ENCODE results near the gene COL26A1. TPM values are rescaled to one million over a fixed set of nuclear protein-coding genes. Genes with fewer than 3 reads are reported as not detected.
"Not testable (repeated sequence)": the region's sequence is repeated elsewhere in the genome, so short reads cannot be mapped to it uniquely, and the experiment has no call there.

Gene COL26A1
- polyA plus RNA-seq, 1 experiment, result 0.48 TPM

DNA sequence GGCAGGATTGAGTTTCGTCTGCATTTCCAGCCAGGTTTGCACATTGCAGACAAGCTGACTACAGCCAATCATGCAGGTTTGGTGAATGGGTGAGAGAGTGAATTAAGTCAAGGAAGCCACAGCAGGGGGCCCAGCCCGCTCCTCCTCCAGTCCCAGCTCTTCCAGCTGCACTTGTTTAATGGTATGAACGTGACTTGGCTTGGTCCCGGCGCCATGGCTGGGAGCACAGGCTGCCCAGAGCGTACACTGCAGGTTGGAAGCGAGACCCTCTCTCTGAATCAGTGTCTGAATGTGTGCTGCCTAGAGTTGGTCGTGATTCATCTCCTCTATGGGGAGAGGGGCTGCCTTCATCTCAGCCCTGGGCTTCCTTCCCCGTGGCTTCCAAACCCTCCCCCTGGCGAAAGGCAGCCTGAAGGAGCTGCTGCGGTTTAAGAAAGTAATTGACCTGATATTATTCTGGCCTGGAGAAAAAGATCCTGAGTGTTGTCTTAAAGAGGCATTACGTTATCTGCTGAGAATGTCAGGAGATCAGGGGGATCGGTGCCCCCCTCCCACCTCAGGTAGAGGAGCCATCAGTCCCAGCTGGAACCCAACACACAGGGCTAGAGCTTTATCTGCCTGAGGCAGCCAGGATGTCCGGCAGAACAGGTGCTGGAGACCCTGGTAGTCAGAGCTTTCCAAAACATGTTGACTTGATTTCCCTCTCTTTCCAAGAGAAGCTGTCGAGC is 132.1 kb downstream of the COL26A1 start:
- DNase-seq (ENCODE audit: low read depth), result no peak
- ChIA-PET CTCF (interaction anchor here (1.4 to 1.5 kb wide), 2 partner anchors 12 to 14 kb away, joined by 3 to 7 read pairs; no protein-coding TSS in a partner anchor), POLR2A (no interaction called here)
- TF ChIP-seq, protein P1, sequence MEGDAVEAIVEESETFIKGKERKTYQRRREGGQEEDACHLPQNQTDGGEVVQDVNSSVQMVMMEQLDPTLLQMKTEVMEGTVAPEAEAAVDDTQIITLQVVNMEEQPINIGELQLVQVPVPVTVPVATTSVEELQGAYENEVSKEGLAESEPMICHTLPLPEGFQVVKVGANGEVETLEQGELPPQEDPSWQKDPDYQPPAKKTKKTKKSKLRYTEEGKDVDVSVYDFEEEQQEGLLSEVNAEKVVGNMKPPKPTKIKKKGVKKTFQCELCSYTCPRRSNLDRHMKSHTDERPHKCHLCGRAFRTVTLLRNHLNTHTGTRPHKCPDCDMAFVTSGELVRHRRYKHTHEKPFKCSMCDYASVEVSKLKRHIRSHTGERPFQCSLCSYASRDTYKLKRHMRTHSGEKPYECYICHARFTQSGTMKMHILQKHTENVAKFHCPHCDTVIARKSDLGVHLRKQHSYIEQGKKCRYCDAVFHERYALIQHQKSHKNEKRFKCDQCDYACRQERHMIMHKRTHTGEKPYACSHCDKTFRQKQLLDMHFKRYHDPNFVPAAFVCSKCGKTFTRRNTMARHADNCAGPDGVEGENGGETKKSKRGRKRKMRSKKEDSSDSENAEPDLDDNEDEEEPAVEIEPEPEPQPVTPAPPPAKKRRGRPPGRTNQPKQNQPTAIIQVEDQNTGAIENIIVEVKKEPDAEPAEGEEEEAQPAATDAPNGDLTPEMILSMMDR (IDR thresholded peaks at IDR 0.05; ENCODE audit: insufficient read depth, low read depth, low read length), result peak; percentile 10; the same call in 1 of the 2 replicates
- H3K27me3 ChIP-seq (ENCODE audit: control insufficient read depth, insufficient read depth, low read length), result peaks cover 5% of the 10 kb centered on the region; the same call in 1 of the 2 replicates
- H3K4me3 ChIP-seq (ENCODE audit: low read depth, low read length), result 0 out of 2 replicates have a peak overlapping the region, but pooled peaks have one; percentile 9
- no peaks in the 10 kb centered on the region for H3K36me3 ChIP-seq (ENCODE audit: control insufficient read depth, insufficient read depth, low read length)

DNA sequence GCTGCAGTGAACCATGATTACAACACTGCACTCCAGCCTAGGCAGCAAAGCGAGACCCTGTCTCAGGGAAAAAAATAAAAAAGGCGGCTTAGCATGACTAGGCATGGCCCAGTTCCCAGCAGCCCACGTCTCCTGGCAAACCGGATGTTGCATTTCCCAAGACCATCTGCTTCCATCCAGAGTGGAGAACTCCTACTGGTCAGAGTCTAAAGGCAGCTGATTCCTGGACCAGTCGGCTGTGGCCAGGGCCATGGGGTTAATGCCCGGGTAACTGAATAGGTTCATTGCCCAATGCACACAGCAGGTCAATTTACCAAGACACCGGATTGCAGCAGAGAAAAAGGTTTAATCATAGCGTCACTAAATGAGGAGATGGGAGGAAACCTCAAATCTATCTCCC is 133.3 kb downstream of the COL26A1 start:
- no peak for DNase-seq (ENCODE audit: low read depth)
- Histone ChIP-seq H3K27me3 (ENCODE audit: control insufficient read depth, insufficient read depth, low read length) (peaks cover 5% of the 10 kb centered on the region; the same call in 1 of the 2 replicates), H3K4me3 (ENCODE audit: low read depth, low read length) (no peak overlapping the region), H3K36me3 (ENCODE audit: control insufficient read depth, insufficient read depth, low read length) (no peaks in the 10 kb centered on the region)
- CTCF ChIA-PET, result interaction anchor here (2.3 kb wide), 1 partner anchor 11 kb away, joined by 6 read pairs; no protein-coding TSS in a partner anchor
- TF ChIP-seq, protein P1 (IDR thresholded peaks at IDR 0.05; ENCODE audit: insufficient read depth, low read depth, low read length), result no peak
- POLR2A ChIA-PET, result no interaction called here

DNA sequence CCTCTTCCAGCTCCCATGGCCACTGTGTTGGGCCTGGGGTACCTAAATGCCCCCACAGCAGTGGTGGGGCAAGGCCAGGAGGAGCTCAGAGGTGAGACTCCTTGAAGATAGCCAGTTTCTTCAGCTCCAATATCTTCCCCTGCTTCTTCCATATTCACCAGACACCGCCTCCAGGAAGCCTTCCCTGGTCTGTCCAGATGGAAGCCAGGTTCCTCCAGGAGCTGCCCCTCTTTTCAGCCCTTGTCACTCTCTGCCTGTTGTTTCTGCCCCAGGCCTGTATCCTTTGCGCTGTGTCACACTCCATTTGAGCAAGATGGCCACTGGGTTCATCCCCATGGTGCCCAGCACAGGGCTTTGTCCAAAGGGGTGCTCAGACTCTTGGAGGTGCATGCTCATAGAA is 138.7 kb downstream of the COL26A1 start:
- POLR2A ChIA-PET, result no interaction called here

DNA sequence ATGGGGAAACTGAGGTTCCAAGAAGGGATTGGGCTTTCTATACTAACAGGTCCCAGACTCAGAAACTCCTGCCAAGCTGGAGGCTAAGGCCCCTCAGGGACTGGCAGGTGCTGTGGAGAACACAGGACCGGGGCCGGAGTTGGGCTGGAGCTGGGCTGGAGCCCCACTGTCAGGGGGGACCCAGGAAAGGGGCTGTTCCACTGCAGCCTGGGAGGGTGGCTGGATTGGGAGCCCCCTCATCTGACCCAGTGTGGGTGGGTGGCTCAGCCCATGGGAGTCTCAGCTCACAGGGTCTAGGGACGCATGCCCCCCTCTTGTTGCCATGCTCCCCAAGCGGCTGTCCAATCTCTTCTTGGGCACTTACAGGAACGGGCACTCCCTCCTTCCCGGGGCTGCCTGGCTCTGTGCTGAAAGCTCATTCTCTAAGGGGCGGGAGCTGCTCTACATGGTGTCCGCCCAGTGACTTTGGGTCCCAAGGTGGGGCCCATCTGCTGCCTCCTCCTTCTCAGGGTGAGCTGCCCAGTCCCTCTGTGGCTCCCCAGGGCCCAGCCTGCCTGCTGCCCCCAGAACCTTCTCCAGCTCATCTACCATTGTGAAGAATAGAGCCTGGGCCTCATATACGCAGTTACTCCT is 139.9 kb downstream of the COL26A1 start:
- Histone ChIP-seq H3K36me3 (ENCODE audit: control insufficient read depth, insufficient read depth, low read length) (no peaks in the 10 kb centered on the region), H3K27me3 (ENCODE audit: control insufficient read depth, insufficient read depth, low read length) (peaks cover 12% of the 10 kb centered on the region), H3K4me3 (ENCODE audit: low read depth, low read length) (no peak overlapping the region)
- ChIA-PET POLR2A (no interaction called here), CTCF (interaction anchor here (0.8 to 1.2 kb wide), 3 partner anchors 9 to 64 kb away, joined by 3 to 4 read pairs (median 3); no protein-coding TSS in a partner anchor)
- TF ChIP-seq, protein P1 (IDR thresholded peaks at IDR 0.05; ENCODE audit: insufficient read depth, low read depth, low read length), result no peak
- DNase-seq (ENCODE audit: low read depth), result no peak

More for the DNA sequence above, 138.7 kb downstream of the COL26A1 start:
- CTCF ChIA-PET, result interaction anchor here (0.6 to 1.8 kb wide), 5 partner anchors 12 to 218 kb away, joined by 3 to 7 read pairs (median 3); no protein-coding TSS in a partner anchor
- H3K36me3 ChIP-seq (ENCODE audit: control insufficient read depth, insufficient read depth, low read length), result no peaks in the 10 kb centered on the region
- H3K4me3 ChIP-seq (ENCODE audit: low read depth, low read length), result no peak overlapping the region
- no peak for DNase-seq (ENCODE audit: low read depth)
- peaks cover 5% of the 10 kb centered on the region; the same call in 1 of the 2 replicates for H3K27me3 ChIP-seq (ENCODE audit: control insufficient read depth, insufficient read depth, low read length)
- TF ChIP-seq, protein P1 (IDR thresholded peaks at IDR 0.05; ENCODE audit: insufficient read depth, low read depth, low read length), result no peak

DNA sequence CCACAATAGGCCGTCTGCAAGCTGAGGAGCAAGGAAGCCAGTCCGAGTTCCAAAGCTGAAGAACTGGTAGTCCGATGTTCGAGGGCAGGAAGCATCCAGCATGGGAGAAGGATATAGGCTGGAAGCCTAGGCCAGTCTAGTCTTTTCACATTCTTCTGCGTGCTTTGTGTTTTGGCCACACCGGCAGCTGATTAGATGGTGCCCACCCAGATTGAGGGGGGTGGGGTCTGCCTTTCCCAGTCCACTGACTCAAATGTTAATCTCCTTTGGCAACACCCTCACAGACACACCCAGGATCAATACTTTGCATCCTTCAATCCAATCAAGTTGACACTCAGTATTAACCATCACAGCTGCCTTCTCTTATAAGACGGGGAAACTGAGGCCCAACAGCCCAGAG is 142.8 kb downstream of the COL26A1 start:
- DNase-seq (ENCODE audit: low read depth); POLR2A ChIA-PET; H3K4me3 ChIP-seq (ENCODE audit: low read depth, low read length); H3K36me3 ChIP-seq (ENCODE audit: control insufficient read depth, insufficient read depth, low read length); H3K27me3 ChIP-seq (ENCODE audit: control insufficient read depth, insufficient read depth, low read length): not testable (repeated sequence)
- CTCF ChIA-PET, result interaction anchor here (0.8 to 4.8 kb wide), 5 partner anchors 12 to 142 kb away, joined by 3 to 33 read pairs (median 5); partner anchors contain the start of gene COL26A1

All from BJ (cell line).